Liver (tissue), 3 donors: ENCODE data around the gene SMG6.

Source experiments
- EGR1 ChIP-seq, 2 donors: IDR thresholded peaks; 2 replicates each; pipeline ENCODE4 v1.6.1; 2016 to 2018; ENCODE audit warnings: antibody characterized with exemption in 2 of 2, low read depth in 2 of 2
- GABPA ChIP-seq, 2 donors: IDR thresholded peaks in 1 of 2; conservative IDR thresholded peaks in 1 of 2; 2 replicates each; pipeline ENCODE4 v1.6.1; 2016; ENCODE audit warnings: antibody characterized with exemption in 2 of 2, mild to moderate bottlenecking in 1 of 2, moderate library complexity in 1 of 2
- HNF4G ChIP-seq: IDR thresholded peaks from 2 replicates; pipeline ENCODE4 v1.6.1; 2016; ENCODE audit warnings: antibody characterized with exemption
- JUND ChIP-seq, 2 donors: IDR thresholded peaks; 2 replicates each; pipeline ENCODE4 v1.6.1; 2016; ENCODE audit warnings: antibody characterized with exemption in 2 of 2
- RAD21 ChIP-seq, 2 donors: IDR thresholded peaks; 2 replicates each; pipeline ENCODE4 v1.6.1; 2016; ENCODE audit warnings: antibody characterized with exemption in 2 of 2, mild to moderate bottlenecking in 2 of 2
- RXRA ChIP-seq, 2 donors: IDR thresholded peaks; 2 replicates each; pipeline ENCODE4 v1.6.1; 2017 to 2018; ENCODE audit warnings: antibody characterized with exemption in 2 of 2, mild to moderate bottlenecking in 1 of 2
- SP1 ChIP-seq: IDR thresholded peaks from 2 replicates; pipeline ENCODE4 v1.6.1; 2018; ENCODE audit warnings: antibody characterized with exemption, mild to moderate bottlenecking
- TF ChIP-seq, protein P1 (sequence below): IDR thresholded peaks from 2 replicates; pipeline ENCODE4 v1.6.1; 2016; ENCODE audit warnings: antibody characterized with exemption, mild to moderate bottlenecking
- TF ChIP-seq, protein P2 (sequence below): IDR thresholded peaks from 2 replicates; pipeline ENCODE4 v1.6.1; 2016; ENCODE audit warnings: antibody characterized with exemption
- TF ChIP-seq, protein P3 (sequence below): fragments of 150-350 bp; IDR thresholded peaks from 2 replicates; pipeline ENCODE4 v1.5.1; 2017; ENCODE audit warnings: improper control_type of control experiment, low read depth, low read length; ENCODE audit not compliant: missing input control
- TF ChIP-seq, protein P4 (sequence below): IDR thresholded peaks from 2 replicates; pipeline ENCODE4 v1.6.1; 2016; ENCODE audit warnings: antibody characterized with exemption
- TF ChIP-seq, protein P5 (sequence below): IDR thresholded peaks from 2 replicates; pipeline ENCODE4 v1.6.1; 2016; ENCODE audit warnings: antibody characterized with exemption
- donor health status: healthy.
- donor health status: healthy.

DNA sequence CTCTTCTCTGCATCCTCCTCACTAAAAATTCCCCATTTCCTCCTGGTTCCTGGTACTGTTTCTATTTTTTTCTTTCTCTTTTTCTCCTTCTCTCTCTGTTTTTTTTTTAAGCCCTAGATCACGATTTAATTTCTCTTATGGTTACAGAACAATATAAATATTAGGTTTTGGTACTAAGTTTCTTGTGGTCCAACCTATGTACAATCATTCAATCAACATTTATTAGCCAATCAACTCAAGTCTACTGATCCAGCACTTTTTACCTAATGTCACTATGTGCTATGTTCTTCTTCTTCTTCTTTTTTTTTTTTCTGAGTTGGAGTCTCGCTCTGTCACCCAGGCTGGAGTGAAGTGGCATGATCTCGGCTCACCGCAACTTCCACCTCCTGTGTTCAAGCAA is 291.1 kb downstream of the SMG6 start:
- TF ChIP-seq GABPA (IDR thresholded peaks at IDR 0.05 in 1 of 2, conservative IDR thresholded peaks at IDR 0.05 in 1 of 2), result no peak
- TF ChIP-seq HNF4G, result no peak
- TF ChIP-seq, protein P1, sequence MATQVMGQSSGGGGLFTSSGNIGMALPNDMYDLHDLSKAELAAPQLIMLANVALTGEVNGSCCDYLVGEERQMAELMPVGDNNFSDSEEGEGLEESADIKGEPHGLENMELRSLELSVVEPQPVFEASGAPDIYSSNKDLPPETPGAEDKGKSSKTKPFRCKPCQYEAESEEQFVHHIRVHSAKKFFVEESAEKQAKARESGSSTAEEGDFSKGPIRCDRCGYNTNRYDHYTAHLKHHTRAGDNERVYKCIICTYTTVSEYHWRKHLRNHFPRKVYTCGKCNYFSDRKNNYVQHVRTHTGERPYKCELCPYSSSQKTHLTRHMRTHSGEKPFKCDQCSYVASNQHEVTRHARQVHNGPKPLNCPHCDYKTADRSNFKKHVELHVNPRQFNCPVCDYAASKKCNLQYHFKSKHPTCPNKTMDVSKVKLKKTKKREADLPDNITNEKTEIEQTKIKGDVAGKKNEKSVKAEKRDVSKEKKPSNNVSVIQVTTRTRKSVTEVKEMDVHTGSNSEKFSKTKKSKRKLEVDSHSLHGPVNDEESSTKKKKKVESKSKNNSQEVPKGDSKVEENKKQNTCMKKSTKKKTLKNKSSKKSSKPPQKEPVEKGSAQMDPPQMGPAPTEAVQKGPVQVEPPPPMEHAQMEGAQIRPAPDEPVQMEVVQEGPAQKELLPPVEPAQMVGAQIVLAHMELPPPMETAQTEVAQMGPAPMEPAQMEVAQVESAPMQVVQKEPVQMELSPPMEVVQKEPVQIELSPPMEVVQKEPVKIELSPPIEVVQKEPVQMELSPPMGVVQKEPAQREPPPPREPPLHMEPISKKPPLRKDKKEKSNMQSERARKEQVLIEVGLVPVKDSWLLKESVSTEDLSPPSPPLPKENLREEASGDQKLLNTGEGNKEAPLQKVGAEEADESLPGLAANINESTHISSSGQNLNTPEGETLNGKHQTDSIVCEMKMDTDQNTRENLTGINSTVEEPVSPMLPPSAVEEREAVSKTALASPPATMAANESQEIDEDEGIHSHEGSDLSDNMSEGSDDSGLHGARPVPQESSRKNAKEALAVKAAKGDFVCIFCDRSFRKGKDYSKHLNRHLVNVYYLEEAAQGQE, result no peak
- TF ChIP-seq, protein P2, sequence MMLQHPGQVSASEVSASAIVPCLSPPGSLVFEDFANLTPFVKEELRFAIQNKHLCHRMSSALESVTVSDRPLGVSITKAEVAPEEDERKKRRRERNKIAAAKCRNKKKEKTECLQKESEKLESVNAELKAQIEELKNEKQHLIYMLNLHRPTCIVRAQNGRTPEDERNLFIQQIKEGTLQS, result no peak
- TF ChIP-seq, protein P3, sequence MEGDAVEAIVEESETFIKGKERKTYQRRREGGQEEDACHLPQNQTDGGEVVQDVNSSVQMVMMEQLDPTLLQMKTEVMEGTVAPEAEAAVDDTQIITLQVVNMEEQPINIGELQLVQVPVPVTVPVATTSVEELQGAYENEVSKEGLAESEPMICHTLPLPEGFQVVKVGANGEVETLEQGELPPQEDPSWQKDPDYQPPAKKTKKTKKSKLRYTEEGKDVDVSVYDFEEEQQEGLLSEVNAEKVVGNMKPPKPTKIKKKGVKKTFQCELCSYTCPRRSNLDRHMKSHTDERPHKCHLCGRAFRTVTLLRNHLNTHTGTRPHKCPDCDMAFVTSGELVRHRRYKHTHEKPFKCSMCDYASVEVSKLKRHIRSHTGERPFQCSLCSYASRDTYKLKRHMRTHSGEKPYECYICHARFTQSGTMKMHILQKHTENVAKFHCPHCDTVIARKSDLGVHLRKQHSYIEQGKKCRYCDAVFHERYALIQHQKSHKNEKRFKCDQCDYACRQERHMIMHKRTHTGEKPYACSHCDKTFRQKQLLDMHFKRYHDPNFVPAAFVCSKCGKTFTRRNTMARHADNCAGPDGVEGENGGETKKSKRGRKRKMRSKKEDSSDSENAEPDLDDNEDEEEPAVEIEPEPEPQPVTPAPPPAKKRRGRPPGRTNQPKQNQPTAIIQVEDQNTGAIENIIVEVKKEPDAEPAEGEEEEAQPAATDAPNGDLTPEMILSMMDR, result no peak
- no peak for TF ChIP-seq RAD21 (IDR thresholded peaks at IDR 0.05)
- no peak for TF ChIP-seq EGR1 (IDR thresholded peaks at IDR 0.05; ENCODE audit: low read depth in 2 of 2)
- no peak for TF ChIP-seq RXRA (IDR thresholded peaks at IDR 0.05)
- TF ChIP-seq, protein P4, sequence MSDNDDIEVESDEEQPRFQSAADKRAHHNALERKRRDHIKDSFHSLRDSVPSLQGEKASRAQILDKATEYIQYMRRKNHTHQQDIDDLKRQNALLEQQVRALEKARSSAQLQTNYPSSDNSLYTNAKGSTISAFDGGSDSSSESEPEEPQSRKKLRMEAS, result no peak
- TF ChIP-seq SP1, result no peak
- TF ChIP-seq, protein P5, sequence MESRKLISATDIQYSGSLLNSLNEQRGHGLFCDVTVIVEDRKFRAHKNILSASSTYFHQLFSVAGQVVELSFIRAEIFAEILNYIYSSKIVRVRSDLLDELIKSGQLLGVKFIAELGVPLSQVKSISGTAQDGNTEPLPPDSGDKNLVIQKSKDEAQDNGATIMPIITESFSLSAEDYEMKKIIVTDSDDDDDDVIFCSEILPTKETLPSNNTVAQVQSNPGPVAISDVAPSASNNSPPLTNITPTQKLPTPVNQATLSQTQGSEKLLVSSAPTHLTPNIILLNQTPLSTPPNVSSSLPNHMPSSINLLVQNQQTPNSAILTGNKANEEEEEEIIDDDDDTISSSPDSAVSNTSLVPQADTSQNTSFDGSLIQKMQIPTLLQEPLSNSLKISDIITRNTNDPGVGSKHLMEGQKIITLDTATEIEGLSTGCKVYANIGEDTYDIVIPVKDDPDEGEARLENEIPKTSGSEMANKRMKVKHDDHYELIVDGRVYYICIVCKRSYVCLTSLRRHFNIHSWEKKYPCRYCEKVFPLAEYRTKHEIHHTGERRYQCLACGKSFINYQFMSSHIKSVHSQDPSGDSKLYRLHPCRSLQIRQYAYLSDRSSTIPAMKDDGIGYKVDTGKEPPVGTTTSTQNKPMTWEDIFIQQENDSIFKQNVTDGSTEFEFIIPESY, result no peak
- no peak for TF ChIP-seq JUND (IDR thresholded peaks at IDR 0.05)
